HS-5 (cell line): ENCODE data around the gene SLC38A10.

Experiments used
- DNase-seq: peaks from one replicate; pipeline ENCODE4 v3.0.0-alpha.2; 2012; ENCODE audit warnings: low read depth

SLC38A10 gene

GRCh38 chr17:81298991-81299738 lies 4.1 kb upstream of the SLC38A10 start:
- no peak for DNase-seq

GRCh38 chr17:81298325-81298990 lies 3.4 kb upstream of the SLC38A10 start:
- DNase-seq = no peak

- no peak for DNase-seq
These were observed 722 bp upstream of the SLC38A10 start for GRCh38 chr17:81295676-81296381.

DNA sequence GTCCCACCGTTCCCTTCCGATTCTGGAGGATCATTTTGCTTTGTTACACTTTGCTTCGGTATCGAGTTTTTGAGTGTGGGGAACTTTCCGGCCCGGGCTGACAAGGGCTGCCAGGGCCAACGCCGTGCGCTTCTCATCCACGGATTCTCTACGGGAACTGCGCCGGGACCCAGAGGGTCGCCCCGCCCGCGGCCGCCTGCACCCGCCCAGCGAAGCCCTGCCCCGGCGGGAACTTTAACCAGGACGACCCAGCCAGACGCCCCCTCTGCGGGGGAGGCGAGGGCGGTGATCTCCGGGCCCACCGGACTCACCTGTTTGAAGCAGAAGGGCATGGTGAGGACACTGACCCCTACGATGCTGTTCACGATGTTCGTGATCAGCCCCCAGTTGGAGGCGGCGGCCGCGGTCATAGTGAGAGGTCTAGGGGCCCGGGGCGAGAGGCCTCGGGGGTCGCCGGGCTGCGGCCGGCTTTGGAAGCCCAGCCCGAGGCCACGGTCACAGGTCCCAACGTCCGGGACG lies 536 bp downstream of the SLC38A10 start:
- DNase-seq = no peak

DNA sequence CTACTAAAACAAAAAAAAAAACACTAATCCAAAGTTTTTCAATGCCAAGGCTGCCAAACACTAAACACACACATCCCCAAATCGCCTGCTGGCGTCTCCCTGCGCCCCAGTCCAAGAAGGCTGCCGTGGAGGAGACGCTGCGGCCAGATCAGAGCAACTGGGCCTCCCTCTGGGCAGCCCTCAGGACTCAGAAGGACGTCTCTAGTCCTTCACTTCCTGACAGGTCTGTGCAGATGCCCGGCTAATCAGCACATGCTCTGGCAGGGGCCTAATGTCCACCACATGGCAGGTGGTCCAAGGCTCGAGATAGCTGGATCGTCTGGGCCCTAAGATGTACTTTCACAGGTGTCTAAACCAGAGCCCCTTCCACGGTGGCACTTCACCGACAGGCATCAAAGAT lies 2.7 kb downstream of the SLC38A10 start:
- no peak for DNase-seq

DNA sequence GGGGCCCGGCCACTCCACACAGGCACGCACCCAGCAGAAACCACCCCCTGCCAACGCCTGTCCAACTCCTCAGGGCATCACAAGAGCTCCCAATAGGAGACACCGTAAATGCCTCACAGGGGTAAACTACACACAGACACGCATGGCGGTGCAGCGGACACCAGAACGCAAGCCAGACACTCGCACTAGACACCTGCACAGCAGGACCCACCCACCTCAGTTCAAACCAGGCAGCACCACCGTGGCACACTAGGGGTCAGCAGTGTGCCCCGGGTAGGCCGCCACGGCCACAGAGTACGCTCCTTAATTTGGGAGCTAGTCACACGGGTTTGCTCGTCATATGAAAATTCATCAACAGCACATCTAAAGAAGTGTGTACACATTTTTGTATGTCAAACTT lies 3.4 kb downstream of the SLC38A10 start:
- no peak for DNase-seq

GRCh38 chr17:81290230-81290629 lies 4.9 kb downstream of the SLC38A10 start:
- DNase-seq = no peak

DNA sequence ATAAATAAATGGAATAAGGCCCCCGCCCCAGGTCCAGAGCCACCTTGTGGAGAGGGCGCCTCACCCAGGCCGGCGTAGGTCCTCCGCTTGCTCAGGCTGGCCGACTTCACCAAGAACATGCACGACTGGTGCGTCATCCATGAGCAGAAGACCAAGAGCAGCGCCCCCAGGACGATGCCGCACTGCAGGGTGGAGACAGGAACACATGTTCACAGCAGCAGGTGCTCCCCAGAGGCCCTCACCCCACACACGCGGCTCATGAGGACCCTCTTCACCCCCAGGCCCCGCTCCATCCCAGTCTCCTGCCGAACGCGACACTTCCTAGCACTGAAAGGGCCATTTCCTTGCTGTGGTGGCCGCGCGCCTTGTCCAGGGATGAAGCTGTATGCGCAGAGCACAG lies 5.5 kb downstream of the SLC38A10 start:
- DNase-seq = no peak

DNA sequence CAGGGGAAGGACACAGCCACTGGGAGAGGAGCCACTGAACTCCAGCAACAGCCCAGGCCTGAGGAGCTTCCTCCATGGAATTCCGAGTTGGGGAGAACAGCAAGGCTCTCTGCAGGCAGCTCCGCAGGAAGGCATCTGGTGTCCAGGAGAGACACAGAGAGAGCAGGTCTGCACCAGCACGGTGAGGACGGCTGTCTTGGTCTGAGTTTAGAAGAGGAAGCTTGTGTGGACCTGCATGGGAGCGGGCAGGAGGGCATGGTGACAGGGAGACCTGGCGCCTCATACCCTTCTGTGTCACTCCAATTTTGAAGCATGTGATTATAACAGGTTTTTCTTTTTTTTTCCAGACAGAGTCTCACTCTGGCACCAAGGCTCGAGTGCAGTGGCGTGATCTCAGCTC lies 6.4 kb downstream of the SLC38A10 start:
- DNase-seq = no peak

- no peak for DNase-seq
These were observed 7.2 kb downstream of the SLC38A10 start for GRCh38 chr17:81287741-81288430.

- DNase-seq = no peak
These were observed 8.0 kb downstream of the SLC38A10 start for GRCh38 chr17:81287152-81287551.

GRCh38 chr17:81286491-81287145 lies 8.5 kb downstream of the SLC38A10 start:
- DNase-seq = no peak

GRCh38 chr17:81285894-81286293 lies 9.2 kb downstream of the SLC38A10 start:
- DNase-seq = no peak

DNA sequence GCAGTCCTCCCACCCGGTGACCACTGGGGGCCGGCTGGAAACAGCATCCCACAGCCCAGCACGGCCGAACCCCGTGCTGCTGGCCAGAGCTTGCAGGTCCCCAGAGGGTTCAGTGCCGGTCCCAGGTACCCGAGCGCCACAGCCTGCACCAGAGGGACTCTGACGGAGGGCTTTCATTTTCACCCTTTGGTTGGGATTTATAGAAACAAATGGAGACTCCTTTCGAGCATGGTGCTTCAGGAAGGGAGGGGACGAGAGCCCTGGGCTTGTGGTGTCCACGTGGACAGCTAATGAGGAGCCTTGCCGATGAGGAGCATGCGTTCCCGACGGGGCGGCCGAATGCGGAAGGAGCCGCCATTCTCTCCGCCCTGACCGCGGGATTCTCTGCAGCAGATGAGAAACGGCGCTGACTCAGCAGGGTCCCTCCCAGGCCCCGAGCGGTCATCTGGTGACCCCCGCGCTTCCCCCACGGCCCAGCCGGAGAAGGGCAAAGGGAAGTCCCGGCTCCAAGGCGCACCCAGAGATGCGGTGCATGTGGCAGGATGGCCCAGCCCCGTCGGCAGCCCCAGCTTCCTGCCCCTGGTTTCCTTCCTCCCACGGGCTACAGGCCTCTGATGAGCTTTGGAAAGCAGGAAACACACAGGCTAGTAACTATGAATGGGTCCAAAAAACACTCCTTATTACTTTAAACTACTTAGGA lies 9.8 kb downstream of the SLC38A10 start:
- no peak for DNase-seq

DNA sequence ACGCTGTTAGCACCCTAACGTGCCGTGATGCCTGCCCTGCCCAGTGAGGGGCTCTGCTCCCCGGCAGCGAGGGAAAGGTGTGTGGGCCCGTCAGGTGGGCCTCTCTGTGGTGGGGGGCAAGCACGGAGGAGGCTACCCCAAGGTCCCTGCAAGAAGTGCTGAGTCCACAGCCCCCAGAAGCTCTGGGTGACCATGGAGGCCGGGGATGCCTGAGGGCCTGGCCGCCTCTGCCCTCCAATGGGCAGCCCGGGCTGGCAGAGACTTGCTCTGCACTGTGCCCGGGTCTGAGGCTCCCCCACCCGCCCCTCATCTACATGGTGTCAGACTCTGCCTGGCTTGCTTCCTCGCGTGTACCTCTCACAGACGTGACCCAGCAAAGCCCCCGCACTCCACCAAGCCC lies 12.2 kb downstream of the SLC38A10 start:
- no peak for DNase-seq

DNA sequence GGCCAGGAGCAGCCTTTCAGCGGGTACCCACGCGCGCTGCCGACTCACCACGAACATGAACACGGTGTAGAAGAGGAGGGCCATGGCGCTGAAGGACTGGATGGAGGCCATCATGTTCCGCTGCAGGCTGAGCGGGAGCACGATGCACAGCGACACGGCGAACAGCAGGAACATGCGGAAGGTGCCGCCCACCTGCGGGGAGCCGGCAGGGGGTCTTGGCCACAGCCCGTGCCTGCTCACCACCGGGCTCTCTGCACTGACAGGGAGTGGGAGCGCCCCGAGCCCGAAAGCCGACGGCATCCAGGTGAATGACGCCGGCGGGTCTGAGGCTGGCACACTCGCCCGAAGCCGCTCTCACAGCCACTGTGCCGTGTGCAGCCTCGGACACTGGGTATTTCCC lies 13.0 kb downstream of the SLC38A10 start:
- DNase-seq = no peak

- DNase-seq = no peak
These were observed 14.5 kb downstream of the SLC38A10 start for GRCh38 chr17:81280571-81280970.

GRCh38 chr17:81279278-81280275 lies 15.5 kb downstream of the SLC38A10 start:
- no peak for DNase-seq

GRCh38 chr17:81278831-81279230 lies 16.3 kb downstream of the SLC38A10 start:
- no peak for DNase-seq
